OCI-LY1 (cell line): ENCODE data around the gene AHSA1.

ENCODE experiments used
- CTCF ChIP-seq: fragments of 200-600 bp; sonication (generic), shearing (Covaris generic); IDR thresholded peaks from 2 replicates; pipeline ENCODE4 v1.5.1; 2017; ENCODE audit warnings: mild to moderate bottlenecking, antibody characterized with exemption, low read length, moderate library complexity, mixed read lengths
- EZH2 ChIP-seq: fragments of 200-600 bp; sonication (generic), shearing (Covaris generic); IDR thresholded peaks from 2 replicates; pipeline ENCODE4 v1.8.0; 2017; ENCODE audit warnings: borderline replicate concordance, mixed run types, mild to moderate bottlenecking, antibody characterized with exemption, low read length, moderate library complexity, mixed read lengths

GRCh38 chr14:77470224-77470870 lies 12.5 kb downstream of the AHSA1 start:
- TF ChIP-seq CTCF, result no peak
- TF ChIP-seq EZH2, result no peak
